Measurements from ENCODE around the gene CALCOCO2. TPM values are rescaled to one million over a fixed set of nuclear protein-coding genes. Genes with fewer than 3 reads are reported as not detected.
A peak's percentile ranks its signal among the peaks of the same experiment; 100 is the strongest.

Gene CALCOCO2
- total and polyA plus RNA-seq, 2 of the 13 experiments (the other 11 are each of a cell fraction or from before 2014, with no cell fraction given): 72.9 to 111 TPM

DNA sequence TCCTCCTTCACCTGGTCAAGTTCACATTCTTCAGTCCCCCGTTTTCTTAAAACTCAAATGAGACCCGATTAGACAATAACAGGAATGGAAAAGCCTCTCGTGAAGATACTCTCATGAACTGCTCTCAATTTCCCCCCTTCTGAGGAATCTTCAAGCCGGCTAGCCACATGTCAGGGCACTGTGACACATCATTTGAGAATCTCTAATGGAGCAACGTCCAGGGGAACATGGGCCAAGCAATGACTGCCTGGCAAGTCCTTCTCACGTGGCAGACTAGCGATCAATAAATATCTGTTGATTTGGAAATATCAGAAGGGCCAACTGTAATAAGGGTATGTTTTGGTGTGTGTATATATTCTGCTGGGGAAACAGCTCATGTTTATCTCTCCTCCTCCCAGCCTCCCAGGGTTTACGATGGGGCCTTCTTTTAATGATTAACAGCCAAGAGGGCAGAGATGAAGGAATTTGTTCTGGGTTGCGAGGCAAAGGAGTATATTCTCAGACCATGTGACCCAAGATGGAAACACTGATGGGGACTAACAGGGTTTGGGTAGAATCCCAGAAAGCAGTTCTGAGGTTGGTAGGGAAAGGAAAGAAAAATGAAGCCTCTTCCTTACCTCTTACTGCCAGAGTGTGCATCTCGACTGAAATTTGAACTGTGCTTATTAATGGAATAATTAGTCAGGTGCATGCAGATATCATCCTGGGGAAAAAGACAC lies 35.2 kb upstream of the CALCOCO2 start (continued):
- 0 out of 2 replicates have a peak, but pooled peaks have one; percentile 13 for TF ChIP-seq IRX3 (CRISPR knock-in tag; IDR thresholded peaks at IDR 0.05; ENCODE audit: borderline replicate concordance, low read depth)
- TF ChIP-seq ZBTB10 (CRISPR knock-in tag; IDR thresholded peaks at IDR 0.05; ENCODE audit: borderline replicate concordance): no peak
- TF ChIP-seq, protein P1, sequence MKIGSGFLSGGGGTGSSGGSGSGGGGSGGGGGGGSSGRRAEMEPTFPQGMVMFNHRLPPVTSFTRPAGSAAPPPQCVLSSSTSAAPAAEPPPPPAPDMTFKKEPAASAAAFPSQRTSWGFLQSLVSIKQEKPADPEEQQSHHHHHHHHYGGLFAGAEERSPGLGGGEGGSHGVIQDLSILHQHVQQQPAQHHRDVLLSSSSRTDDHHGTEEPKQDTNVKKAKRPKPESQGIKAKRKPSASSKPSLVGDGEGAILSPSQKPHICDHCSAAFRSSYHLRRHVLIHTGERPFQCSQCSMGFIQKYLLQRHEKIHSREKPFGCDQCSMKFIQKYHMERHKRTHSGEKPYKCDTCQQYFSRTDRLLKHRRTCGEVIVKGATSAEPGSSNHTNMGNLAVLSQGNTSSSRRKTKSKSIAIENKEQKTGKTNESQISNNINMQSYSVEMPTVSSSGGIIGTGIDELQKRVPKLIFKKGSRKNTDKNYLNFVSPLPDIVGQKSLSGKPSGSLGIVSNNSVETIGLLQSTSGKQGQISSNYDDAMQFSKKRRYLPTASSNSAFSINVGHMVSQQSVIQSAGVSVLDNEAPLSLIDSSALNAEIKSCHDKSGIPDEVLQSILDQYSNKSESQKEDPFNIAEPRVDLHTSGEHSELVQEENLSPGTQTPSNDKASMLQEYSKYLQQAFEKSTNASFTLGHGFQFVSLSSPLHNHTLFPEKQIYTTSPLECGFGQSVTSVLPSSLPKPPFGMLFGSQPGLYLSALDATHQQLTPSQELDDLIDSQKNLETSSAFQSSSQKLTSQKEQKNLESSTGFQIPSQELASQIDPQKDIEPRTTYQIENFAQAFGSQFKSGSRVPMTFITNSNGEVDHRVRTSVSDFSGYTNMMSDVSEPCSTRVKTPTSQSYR (CRISPR knock-in tag; IDR thresholded peaks at IDR 0.05; ENCODE audit: borderline replicate concordance): no peak; the same call in 1 of the 2 replicates
- TF ChIP-seq TAF15 (IDR thresholded peaks at IDR 0.05; ENCODE audit: low read depth, low read length, poor library complexity, severe bottlenecking): no peak
- peak in 1 of 2 experiments; percentile 72; a peak in 2 of 4 replicates for TF ChIP-seq ATF4 (CRISPR knock-in tag; IDR thresholded peaks at IDR 0.05)
- no peak for TF ChIP-seq ZBTB43 (CRISPR knock-in tag; conservative IDR thresholded peaks at IDR 0.05)
- TF ChIP-seq TFAP4 (IDR thresholded peaks at IDR 0.05; ENCODE audit: borderline replicate concordance, low read depth): 0 out of 2 replicates have a peak, but pooled peaks have one; percentile 7
- peak; percentile 73; the same call in 1 of the 2 replicates for TF ChIP-seq MNT (IDR thresholded peaks at IDR 0.05)
- TF ChIP-seq PCBP1 (IDR thresholded peaks at IDR 0.05; ENCODE audit: borderline replicate concordance, low read depth, low read length): no peak
- no peak for TF ChIP-seq SATB2 (CRISPR knock-in tag; IDR thresholded peaks at IDR 0.05)
- TF ChIP-seq BRD4 (CRISPR knock-in tag; IDR thresholded peaks at IDR 0.05): no peak
- TF ChIP-seq JDP2 (CRISPR knock-in tag; IDR thresholded peaks at IDR 0.05; ENCODE audit: borderline replicate concordance): no peak
- TF ChIP-seq, protein P2, sequence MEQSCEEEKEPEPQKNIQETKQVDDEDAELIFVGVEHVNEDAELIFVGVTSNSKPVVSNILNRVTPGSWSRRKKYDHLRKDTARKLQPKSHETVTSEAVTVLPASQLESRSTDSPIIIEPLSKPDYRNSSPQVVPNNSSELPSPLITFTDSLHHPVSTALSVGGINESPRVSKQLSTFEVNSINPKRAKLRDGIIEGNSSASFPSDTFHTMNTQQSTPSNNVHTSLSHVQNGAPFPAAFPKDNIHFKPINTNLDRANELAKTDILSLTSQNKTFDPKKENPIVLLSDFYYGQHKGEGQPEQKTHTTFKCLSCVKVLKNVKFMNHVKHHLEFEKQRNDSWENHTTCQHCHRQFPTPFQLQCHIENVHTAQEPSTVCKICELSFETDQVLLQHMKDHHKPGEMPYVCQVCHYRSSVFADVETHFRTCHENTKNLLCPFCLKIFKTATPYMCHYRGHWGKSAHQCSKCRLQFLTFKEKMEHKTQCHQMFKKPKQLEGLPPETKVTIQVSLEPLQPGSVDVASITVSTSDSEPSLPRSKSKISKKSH (CRISPR knock-in tag; IDR thresholded peaks at IDR 0.05; ENCODE audit: borderline replicate concordance): no peak
- peak; percentile 87 for TF ChIP-seq ZNF781 (CRISPR knock-in tag; IDR thresholded peaks at IDR 0.05; ENCODE audit: borderline replicate concordance, not compliant biosample characterization)
- no peak for TF ChIP-seq SIN3B (IDR thresholded peaks at IDR 0.05; ENCODE audit: low read length)
